TTC549 (cell line): ENCODE results near the gene VWA3A.

Source experiments
- FAIRE-seq: peaks from 2 replicates; lab custom pipeline; 2012; peaks lifted over from hg19 to GRCh38; lab: Jason Lieb, UNC

The VWA3A gene

GRCh38 chr16:22203091-22203490 is 110.8 kb downstream of the VWA3A start:
- FAIRE-seq: no peak

- no peak for FAIRE-seq
Observed at GRCh38 chr16:22204091-22204655, 111.8 kb downstream of the VWA3A start.

GRCh38 chr16:22205577-22206012 is 113.3 kb downstream of the VWA3A start:
- FAIRE-seq: no peak

GRCh38 chr16:22206013-22206841 is 113.9 kb downstream of the VWA3A start, which contains the start of gene EEF2K:
Gene EEF2K, plus strand, starts transcription at chr16:22206278. Its CDS starts 19,452 bp downstream, at chr16:22225730.
- FAIRE-seq: no peak
